ENCODE results near the gene TAF8.

Gene TAF8

GRCh38 chr6:42075159-42075838 is 25.0 kb downstream of the TAF8 start (continued):
- TF ChIP-seq PATZ1 (CRISPR knock-in tag; IDR thresholded peaks at IDR 0.05; ENCODE audit: borderline replicate concordance): no peak
- TF ChIP-seq ZC3H10 (CRISPR knock-in tag; IDR thresholded peaks at IDR 0.05): no peak
- TF ChIP-seq GLIS3 (CRISPR knock-in tag; IDR thresholded peaks at IDR 0.05): no peak
- no peak for TF ChIP-seq ESRRG (CRISPR knock-in tag; IDR thresholded peaks at IDR 0.05)

GRCh38 chr6:42078386-42078785 is 28.1 kb downstream of the TAF8 start:
- no peak for ATAC-seq
- TF ChIP-seq ZFP30 (CRISPR knock-in tag; IDR thresholded peaks at IDR 0.05): no peak
- no peak for TF ChIP-seq ZNF8 (CRISPR knock-in tag; IDR thresholded peaks at IDR 0.05)
- no peak for TF ChIP-seq PPARA (CRISPR knock-in tag; IDR thresholded peaks at IDR 0.05; ENCODE audit: borderline replicate concordance)
- no peak for TF ChIP-seq CREB5 (CRISPR knock-in tag; IDR thresholded peaks at IDR 0.05; ENCODE audit: low read depth)
- TF ChIP-seq ISL1 (CRISPR knock-in tag; IDR thresholded peaks at IDR 0.05): no peak
- no peak for TF ChIP-seq RARB (CRISPR knock-in tag; IDR thresholded peaks at IDR 0.05)
- no peak for TF ChIP-seq ZNF70 (CRISPR knock-in tag; IDR thresholded peaks at IDR 0.05)
- no peak for TF ChIP-seq ZC3H10 (CRISPR knock-in tag; IDR thresholded peaks at IDR 0.05)
- TF ChIP-seq CSRNP3 (CRISPR knock-in tag; IDR thresholded peaks at IDR 0.05): no peak
- no peak for TF ChIP-seq TSHZ2 (CRISPR knock-in tag; IDR thresholded peaks at IDR 0.05)
- TF ChIP-seq PATZ1 (CRISPR knock-in tag; IDR thresholded peaks at IDR 0.05; ENCODE audit: borderline replicate concordance): no peak

- TF ChIP-seq ZNF8 (CRISPR knock-in tag; IDR thresholded peaks at IDR 0.05): no peak
- no peak for TF ChIP-seq CREB5 (CRISPR knock-in tag; IDR thresholded peaks at IDR 0.05; ENCODE audit: low read depth)
- TF ChIP-seq PPARA (CRISPR knock-in tag; IDR thresholded peaks at IDR 0.05; ENCODE audit: borderline replicate concordance): no peak
- no peak for TF ChIP-seq ZFP3 (CRISPR knock-in tag; IDR thresholded peaks at IDR 0.05)
- TF ChIP-seq POU6F1 (CRISPR knock-in tag; IDR thresholded peaks at IDR 0.05; ENCODE audit: borderline replicate concordance, low read depth): no peak
- no peak for TF ChIP-seq TOX (CRISPR knock-in tag; IDR thresholded peaks at IDR 0.05; ENCODE audit: borderline replicate concordance)
- no peak for TF ChIP-seq ZFP30 (CRISPR knock-in tag; IDR thresholded peaks at IDR 0.05)
- no peak for TF ChIP-seq ISL1 (CRISPR knock-in tag; IDR thresholded peaks at IDR 0.05)
- no peak for ATAC-seq
Measured at GRCh38 chr6:42079941-42080464, 29.7 kb downstream of the TAF8 start.
